ENCODE results near the gene NTN1. TPM values are rescaled to one million over a fixed set of nuclear protein-coding genes. Genes with fewer than 3 reads are reported as not detected.

Gene NTN1
- total RNA-seq, 2 experiments from 2014 or later = 0.31 to 0.47 TPM

- Mint-ChIP-seq H3K4me1 (ENCODE audit: low read depth) (peaks cover 5% of the 10 kb centered on the region), H3K36me3 (ENCODE audit: low read depth) (no peaks in the 10 kb centered on the region), H3K27ac (no peak overlapping the region), H3K27me3 (ENCODE audit: low read depth) (peaks cover 2% of the 10 kb centered on the region), H3K4me3 (no peak overlapping the region), H3K9me3 (no peaks in the 10 kb centered on the region)
- DNase-seq = no peak
- intact Hi-C loops (cut with micrococcal nuclease) = no loop called here
- CTCF ChIA-PET = no interaction called here
These were observed 184.5 kb downstream of the NTN1 start for GRCh38 chr17:9205520-9206409.

- no peak for DNase-seq
- CTCF ChIA-PET = no interaction called here
- no peak overlapping the region for H3K27ac Mint-ChIP-seq
These were observed 185.0 kb downstream of the NTN1 start for GRCh38 chr17:9206410-9206703.

GRCh38 chr17:9206741-9207332 lies 185.5 kb downstream of the NTN1 start:
- no peaks in the 10 kb centered on the region for H3K36me3 Mint-ChIP-seq (ENCODE audit: low read depth)
- CTCF ChIA-PET = interaction anchor here (0.8 kb wide), 1 partner anchor 10 kb away, joined by 4 read pairs; no protein-coding TSS in a partner anchor

More at GRCh38 chr17:9206410-9206703, 185.0 kb downstream of the NTN1 start:
- H3K4me3 Mint-ChIP-seq = no peak overlapping the region
- H3K27me3 Mint-ChIP-seq (ENCODE audit: low read depth) = no peaks in the 10 kb centered on the region
- H3K9me3 Mint-ChIP-seq = no peaks in the 10 kb centered on the region
- intact Hi-C loops (cut with micrococcal nuclease) = no loop called here
- no peaks in the 10 kb centered on the region for H3K36me3 Mint-ChIP-seq (ENCODE audit: low read depth)
- H3K4me1 Mint-ChIP-seq (ENCODE audit: low read depth) = peaks cover 8% of the 10 kb centered on the region

DNA sequence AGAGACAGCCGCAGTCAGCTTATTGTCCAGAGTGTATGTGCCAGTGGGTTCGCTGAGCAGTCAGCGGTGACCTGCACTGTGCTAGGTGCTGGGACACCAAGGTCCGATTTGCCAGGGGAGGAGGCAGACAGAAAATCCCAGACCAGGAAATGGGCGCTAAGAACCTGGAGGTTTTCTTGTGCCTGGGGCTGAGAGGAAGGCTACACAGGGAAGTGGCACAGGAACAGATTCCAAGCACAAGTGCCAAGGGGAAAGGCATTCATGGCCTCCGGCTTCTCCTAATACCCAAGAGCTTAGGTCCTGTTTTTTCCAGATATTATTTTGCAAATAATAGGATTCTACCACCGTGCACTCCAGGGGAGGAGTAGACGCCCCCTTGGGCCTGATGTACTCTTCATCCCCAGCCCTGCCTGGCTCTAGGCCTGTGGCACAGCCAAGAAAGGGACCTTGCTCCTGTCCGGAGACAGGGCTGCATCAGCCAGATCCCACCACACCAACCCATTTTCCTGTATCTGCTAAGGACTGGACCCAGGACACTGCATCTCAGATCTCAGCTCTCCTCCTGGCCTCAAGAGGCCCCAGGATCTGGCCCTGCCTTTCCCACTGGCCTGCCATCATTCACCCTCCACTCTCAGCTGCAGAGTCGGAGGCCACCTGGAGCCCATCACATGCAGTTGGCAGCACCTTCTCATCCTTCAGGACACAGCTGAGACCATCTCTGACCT lies 187.2 kb downstream of the NTN1 start:
- H3K4me1 Mint-ChIP-seq (ENCODE audit: low read depth) = peaks cover 8% of the 10 kb centered on the region
- intact Hi-C loops (cut with micrococcal nuclease) = no loop called here
- no peak overlapping the region for H3K4me3 Mint-ChIP-seq
- CTCF ChIA-PET = interaction anchor here (0.5 kb wide), 1 partner anchor 10 kb away, joined by 4 read pairs; no protein-coding TSS in a partner anchor
- no peaks in the 10 kb centered on the region for H3K27me3 Mint-ChIP-seq (ENCODE audit: low read depth)
- no peak for DNase-seq
- no peaks in the 10 kb centered on the region for H3K36me3 Mint-ChIP-seq (ENCODE audit: low read depth)
- H3K27ac Mint-ChIP-seq = no peak overlapping the region
- H3K9me3 Mint-ChIP-seq = no peaks in the 10 kb centered on the region

More at GRCh38 chr17:9206741-9207332, 185.5 kb downstream of the NTN1 start:
- H3K4me1 Mint-ChIP-seq (ENCODE audit: low read depth) = peaks cover 8% of the 10 kb centered on the region
- no peaks in the 10 kb centered on the region for H3K9me3 Mint-ChIP-seq
- intact Hi-C loops (cut with micrococcal nuclease) = no loop called here
- DNase-seq = no peak
- no peak overlapping the region for H3K27ac Mint-ChIP-seq
- H3K27me3 Mint-ChIP-seq (ENCODE audit: low read depth) = no peaks in the 10 kb centered on the region
- H3K4me3 Mint-ChIP-seq = no peak overlapping the region

DNA sequence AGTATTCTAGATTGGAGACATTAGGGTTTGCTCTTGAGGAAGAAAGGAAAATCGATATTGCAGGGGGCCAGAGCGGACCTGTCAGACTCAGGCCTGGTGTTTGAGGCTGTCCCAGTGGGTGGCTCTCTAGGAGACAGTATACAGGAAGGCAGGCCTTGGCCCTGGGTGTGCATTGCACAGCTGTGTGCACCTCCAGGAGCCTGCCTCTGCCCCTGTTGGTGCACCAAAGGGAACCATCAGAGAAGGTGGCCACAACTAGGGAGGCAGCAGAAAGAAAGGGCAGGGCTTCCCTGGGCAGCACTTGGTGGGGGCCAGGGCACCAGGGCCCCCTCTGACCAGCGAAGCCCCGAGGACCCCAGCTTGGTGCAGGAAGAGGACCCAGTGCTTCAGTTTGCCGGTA lies 188.0 kb downstream of the NTN1 start:
- DNase-seq = no peak
- peaks cover 1% of the 10 kb centered on the region for H3K9me3 Mint-ChIP-seq
- H3K27me3 Mint-ChIP-seq (ENCODE audit: low read depth) = no peaks in the 10 kb centered on the region
- no peak overlapping the region for H3K4me3 Mint-ChIP-seq
- no peaks in the 10 kb centered on the region for H3K36me3 Mint-ChIP-seq (ENCODE audit: low read depth)
- intact Hi-C loops (cut with micrococcal nuclease) = no loop called here
- CTCF ChIA-PET = interaction anchor here (0.5 to 0.7 kb wide), 2 partner anchors 10 to 11 kb away, joined by 3 to 4 read pairs; no protein-coding TSS in a partner anchor
- peaks cover 6% of the 10 kb centered on the region for H3K4me1 Mint-ChIP-seq (ENCODE audit: low read depth)
- no peak overlapping the region for H3K27ac Mint-ChIP-seq

- intact Hi-C loops (cut with micrococcal nuclease) = loop anchor here (10.0 kb wide), 1 partner anchor 55 kb away; no protein-coding TSS in a partner anchor
- DNase-seq = no peak
- H3K36me3 Mint-ChIP-seq (ENCODE audit: low read depth) = no peaks in the 10 kb centered on the region
- CTCF ChIA-PET = interaction anchor here (0.7 kb wide), 1 partner anchor 11 kb away, joined by 3 read pairs; no protein-coding TSS in a partner anchor
- peaks cover 6% of the 10 kb centered on the region for H3K4me1 Mint-ChIP-seq (ENCODE audit: low read depth)
- no peak overlapping the region for H3K4me3 Mint-ChIP-seq
- no peaks in the 10 kb centered on the region for H3K27me3 Mint-ChIP-seq (ENCODE audit: low read depth)
- no peak overlapping the region for H3K27ac Mint-ChIP-seq
- peaks cover 2% of the 10 kb centered on the region for H3K9me3 Mint-ChIP-seq
These were observed 188.6 kb downstream of the NTN1 start for GRCh38 chr17:9209781-9210370.

- Mint-ChIP-seq H3K27me3 (ENCODE audit: low read depth) (no peaks in the 10 kb centered on the region), H3K4me3 (no peak overlapping the region), H3K4me1 (ENCODE audit: low read depth) (peaks cover 3% of the 10 kb centered on the region), H3K36me3 (ENCODE audit: low read depth) (peaks cover 2% of the 10 kb centered on the region), H3K27ac (no peak overlapping the region), H3K9me3 (peaks cover 14% of the 10 kb centered on the region)
- intact Hi-C loops (cut with micrococcal nuclease) = loop anchor here (10.0 kb wide), 1 partner anchor 56 kb away; no protein-coding TSS in a partner anchor
- CTCF ChIA-PET = no interaction called here
- DNase-seq = no peak
These were observed 189.9 kb downstream of the NTN1 start for GRCh38 chr17:9211133-9211765.

DNA sequence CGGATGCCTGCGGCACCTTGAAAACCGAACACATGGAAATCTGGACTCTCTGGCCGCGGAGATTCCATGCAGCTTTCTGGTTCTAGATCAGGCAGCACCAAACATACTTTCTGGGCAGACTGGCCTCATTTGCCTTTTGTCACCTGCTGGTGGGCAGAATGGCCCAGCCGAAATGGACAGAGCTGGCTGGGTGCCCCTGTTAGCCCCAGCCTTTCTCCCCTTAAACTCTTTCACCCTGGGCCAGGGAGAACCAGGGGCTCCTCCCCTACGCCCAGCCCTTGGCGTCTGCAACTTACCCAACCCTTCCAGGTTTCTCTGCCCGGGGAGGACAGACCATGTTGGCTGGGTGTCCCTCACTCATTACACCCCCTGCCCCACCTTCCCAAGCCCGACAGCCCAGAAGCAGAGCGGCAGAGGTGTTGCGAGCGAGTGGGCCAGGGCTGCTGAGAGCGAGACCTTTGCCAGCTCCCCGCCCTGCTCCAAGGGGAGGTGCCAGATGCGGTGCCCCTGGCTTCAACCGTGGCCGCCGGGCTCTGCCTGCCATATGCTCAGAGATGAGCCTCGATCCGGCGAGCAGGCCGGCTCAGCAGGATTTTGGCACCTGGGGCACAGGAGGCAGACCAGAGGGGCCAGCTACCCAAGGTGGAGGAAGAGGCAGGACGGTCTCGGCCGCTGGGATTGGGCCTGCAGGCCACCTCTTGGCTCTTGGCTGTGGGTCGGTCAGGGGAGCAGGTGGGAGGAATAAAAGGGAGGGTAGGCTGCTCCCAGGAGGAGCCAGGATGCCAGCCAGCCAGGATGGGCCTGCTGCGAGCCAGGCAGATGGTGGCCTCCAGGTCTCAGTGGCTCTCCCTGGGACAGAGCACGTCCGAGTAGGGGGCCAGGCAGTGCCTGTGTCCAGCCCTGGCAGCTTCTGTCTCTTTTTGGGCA lies 191.3 kb downstream of the NTN1 start:
- Mint-ChIP-seq H3K4me3 (no peak overlapping the region), H3K27me3 (ENCODE audit: low read depth) (no peaks in the 10 kb centered on the region), H3K36me3 (ENCODE audit: low read depth) (peaks cover 2% of the 10 kb centered on the region), H3K9me3 (peaks cover 21% of the 10 kb centered on the region), H3K4me1 (ENCODE audit: low read depth) (peaks cover 3% of the 10 kb centered on the region), H3K27ac (no peak overlapping the region)
- no peak for DNase-seq
- intact Hi-C loops (cut with micrococcal nuclease) = loop anchor here (10.0 kb wide), 1 partner anchor 58 kb away; no protein-coding TSS in a partner anchor
- CTCF ChIA-PET = interaction anchor here (1.0 kb wide), 1 partner anchor 40 kb away, joined by 4 read pairs; no protein-coding TSS in a partner anchor

DNA sequence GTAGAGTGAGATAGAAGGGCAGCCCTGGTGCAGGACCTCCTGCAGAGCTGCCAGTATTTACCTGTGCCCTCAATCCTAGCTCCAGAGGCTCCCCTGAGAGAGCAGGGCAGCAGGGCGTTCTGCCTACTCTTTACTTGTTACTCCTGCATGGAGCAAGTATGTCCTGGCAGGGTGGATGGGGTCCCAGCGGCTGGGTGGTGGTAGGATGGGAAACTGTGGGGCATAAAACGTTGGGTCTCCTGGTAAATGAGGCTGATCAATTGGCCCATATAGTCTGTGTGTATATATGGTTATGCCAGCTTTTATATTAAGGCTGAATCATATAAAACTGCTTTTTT lies 192.0 kb downstream of the NTN1 start:
- H3K9me3 Mint-ChIP-seq = peaks cover 21% of the 10 kb centered on the region
- CTCF ChIA-PET = interaction anchor here (1.0 kb wide), 1 partner anchor 40 kb away, joined by 4 read pairs; no protein-coding TSS in a partner anchor
- DNase-seq = no peak
- H3K27me3 Mint-ChIP-seq (ENCODE audit: low read depth) = no peaks in the 10 kb centered on the region
- peaks cover 2% of the 10 kb centered on the region for H3K36me3 Mint-ChIP-seq (ENCODE audit: low read depth)
- no peak overlapping the region for H3K4me3 Mint-ChIP-seq
- H3K4me1 Mint-ChIP-seq (ENCODE audit: low read depth) = peaks cover 3% of the 10 kb centered on the region
- no peak overlapping the region for H3K27ac Mint-ChIP-seq
- intact Hi-C loops (cut with micrococcal nuclease) = loop anchor here (10.0 kb wide), 1 partner anchor 58 kb away; no protein-coding TSS in a partner anchor

DNA sequence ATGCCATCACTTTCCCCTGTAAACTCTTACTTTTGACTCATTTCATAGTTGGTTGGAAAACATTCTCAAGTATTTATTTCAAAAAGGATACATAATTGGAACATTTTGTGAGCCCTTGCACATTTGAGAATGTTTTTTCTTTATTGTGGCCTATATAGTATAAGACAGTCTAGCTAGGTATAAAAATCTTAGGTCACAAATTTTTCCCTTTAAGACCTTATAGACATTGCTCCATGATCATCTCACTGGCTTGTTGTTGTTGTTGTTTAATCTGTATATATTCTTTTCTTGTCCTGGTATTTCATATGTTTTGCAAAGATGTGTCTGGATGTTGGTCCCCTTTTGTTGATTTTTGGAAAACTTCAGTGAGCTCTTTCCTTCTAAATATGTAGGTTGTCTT lies 194.2 kb downstream of the NTN1 start:
- H3K27me3 Mint-ChIP-seq (ENCODE audit: low read depth) = no peaks in the 10 kb centered on the region
- DNase-seq = no peak
- peaks cover 2% of the 10 kb centered on the region for H3K36me3 Mint-ChIP-seq (ENCODE audit: low read depth)
- H3K27ac Mint-ChIP-seq = no peak overlapping the region
- H3K4me1 Mint-ChIP-seq (ENCODE audit: low read depth) = peaks cover 3% of the 10 kb centered on the region
- H3K4me3 Mint-ChIP-seq = no peak overlapping the region
- intact Hi-C loops (cut with micrococcal nuclease) = loop anchor here (10.0 kb wide), 1 partner anchor 61 kb away; no protein-coding TSS in a partner anchor
- H3K9me3 Mint-ChIP-seq = peaks cover 21% of the 10 kb centered on the region
- CTCF ChIA-PET = no interaction called here

Data from activated naive CD4-positive, alpha-beta T cell treated with anti-CD3 and anti-CD28 coated beads for 36 hours (primary cell).